ENCODE data around the gene FLNA.
A peak's percentile ranks its signal among the peaks of the same experiment; 100 is the strongest.
"Not testable (repeated sequence)": the region's sequence is repeated elsewhere in the genome, so short reads cannot be mapped to it uniquely, and the experiment has no call there.

FLNA gene, protein sequence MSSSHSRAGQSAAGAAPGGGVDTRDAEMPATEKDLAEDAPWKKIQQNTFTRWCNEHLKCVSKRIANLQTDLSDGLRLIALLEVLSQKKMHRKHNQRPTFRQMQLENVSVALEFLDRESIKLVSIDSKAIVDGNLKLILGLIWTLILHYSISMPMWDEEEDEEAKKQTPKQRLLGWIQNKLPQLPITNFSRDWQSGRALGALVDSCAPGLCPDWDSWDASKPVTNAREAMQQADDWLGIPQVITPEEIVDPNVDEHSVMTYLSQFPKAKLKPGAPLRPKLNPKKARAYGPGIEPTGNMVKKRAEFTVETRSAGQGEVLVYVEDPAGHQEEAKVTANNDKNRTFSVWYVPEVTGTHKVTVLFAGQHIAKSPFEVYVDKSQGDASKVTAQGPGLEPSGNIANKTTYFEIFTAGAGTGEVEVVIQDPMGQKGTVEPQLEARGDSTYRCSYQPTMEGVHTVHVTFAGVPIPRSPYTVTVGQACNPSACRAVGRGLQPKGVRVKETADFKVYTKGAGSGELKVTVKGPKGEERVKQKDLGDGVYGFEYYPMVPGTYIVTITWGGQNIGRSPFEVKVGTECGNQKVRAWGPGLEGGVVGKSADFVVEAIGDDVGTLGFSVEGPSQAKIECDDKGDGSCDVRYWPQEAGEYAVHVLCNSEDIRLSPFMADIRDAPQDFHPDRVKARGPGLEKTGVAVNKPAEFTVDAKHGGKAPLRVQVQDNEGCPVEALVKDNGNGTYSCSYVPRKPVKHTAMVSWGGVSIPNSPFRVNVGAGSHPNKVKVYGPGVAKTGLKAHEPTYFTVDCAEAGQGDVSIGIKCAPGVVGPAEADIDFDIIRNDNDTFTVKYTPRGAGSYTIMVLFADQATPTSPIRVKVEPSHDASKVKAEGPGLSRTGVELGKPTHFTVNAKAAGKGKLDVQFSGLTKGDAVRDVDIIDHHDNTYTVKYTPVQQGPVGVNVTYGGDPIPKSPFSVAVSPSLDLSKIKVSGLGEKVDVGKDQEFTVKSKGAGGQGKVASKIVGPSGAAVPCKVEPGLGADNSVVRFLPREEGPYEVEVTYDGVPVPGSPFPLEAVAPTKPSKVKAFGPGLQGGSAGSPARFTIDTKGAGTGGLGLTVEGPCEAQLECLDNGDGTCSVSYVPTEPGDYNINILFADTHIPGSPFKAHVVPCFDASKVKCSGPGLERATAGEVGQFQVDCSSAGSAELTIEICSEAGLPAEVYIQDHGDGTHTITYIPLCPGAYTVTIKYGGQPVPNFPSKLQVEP (N-terminal part only)

DNA sequence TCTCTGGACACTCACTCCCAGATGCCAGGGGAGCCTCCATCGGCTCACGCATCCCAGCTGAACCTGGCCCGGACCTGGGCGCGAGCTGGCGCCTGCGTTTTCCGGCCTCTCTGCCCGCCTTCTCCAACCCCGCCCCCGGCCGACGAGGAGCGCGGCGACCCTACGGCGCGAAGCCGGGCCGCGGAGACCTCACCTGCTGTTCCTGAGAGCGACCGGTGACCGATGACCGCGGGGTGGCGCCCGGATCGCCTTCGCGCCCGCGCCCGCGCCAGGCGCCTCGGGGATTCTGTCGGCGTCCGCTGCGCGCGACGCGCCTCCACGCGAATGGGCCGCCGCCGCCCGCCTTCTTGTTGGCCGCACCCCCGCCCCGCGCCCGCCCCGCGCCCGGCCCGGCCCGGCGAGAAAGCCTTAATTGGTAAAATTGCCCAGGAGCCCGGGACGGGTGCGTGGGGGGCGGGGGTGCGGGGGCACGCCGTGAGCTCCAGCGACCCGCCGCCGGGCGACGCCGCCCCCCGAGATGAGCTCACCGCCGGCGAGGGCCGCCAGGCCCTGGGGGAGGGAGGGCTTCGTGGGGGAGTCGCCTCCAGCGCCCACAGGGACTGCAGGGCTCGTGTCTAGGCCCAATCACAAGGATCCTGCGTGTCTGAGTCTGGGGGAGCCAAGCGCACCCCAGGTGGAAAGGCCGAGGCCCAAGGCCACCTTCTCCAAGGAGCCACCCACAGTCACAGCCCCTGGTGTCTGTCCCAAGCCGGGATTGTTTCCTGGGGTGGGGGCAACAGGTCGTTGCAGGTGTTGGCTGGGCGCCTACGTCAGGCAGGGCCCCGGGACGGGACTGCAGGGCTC is at the start of gene FLNA:
Gene FLNA (minus strand): TSS at position 322 of the 843 bp plus-strand sequence. CDS start 3,389 bp downstream, outside the sequence.
- no peak for DNase-seq

GRCh38 chrX:154420402-154420756 is 45.9 kb upstream of the FLNA start:
- no peak for DNase-seq

DNA sequence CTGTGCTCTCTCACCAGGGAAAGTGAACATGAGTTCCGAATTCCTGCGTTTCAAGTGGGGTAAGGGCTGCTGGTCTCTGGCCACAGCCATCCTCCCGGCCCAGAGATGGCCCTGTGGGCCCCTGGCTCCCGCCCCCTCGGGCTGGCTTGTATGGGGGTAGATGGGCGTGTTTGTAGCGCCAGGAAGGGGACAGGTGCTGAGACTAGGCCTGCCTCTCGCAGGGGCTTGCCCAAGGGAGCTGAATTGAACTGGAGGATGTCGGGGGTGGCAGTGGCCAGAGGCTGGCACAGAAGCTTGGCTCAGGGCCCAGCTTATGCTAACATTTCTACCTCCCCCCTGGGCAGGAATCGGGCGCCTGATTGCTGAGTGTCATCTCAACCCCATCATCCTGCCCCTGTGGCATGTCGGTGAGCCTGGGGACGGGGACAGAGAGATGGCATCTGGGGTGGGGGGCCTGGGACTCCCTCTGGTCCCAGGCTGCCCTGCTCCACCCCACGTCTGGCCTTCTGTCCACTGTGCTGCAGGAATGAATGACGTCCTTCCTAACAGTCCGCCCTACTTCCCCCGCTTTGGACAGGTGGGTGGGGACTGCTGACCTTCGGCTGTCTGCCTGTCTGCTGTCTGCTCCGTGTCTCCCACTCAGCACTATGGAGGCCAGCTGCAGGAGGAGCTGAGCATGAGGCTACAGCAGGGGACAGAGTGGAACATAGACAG is 45.4 kb upstream of the FLNA start:
- DNase-seq = no peak

- DNase-seq = no peak
Measured at GRCh38 chrX:154419189-154419588, 44.8 kb upstream of the FLNA start.

GRCh38 chrX:154417157-154417556 is 42.7 kb upstream of the FLNA start:
- no peak for DNase-seq

DNA sequence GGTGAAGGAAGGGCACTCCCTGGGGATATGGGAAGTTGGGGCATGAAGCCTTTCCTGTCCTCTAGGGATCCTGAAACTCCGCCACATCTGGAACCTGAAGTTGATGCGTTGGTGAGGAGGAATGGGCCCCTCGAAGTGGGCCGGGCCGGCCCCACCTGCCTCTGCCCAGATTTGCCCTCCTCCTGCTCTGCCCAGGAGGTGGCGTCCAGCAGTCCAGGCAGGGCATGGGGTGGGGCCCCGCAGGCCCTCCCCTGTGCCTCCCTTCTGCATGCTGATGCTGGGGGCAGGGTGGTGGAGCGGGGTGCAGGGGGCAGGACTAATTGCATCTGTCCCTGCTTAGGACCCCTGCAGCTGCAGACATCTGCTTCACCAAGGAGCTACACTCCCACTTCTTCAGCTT is 38.7 kb upstream of the FLNA start:
- no peak for DNase-seq

- DNase-seq = no peak
Measured at GRCh38 chrX:154412468-154412867, 38.0 kb upstream of the FLNA start.

DNA sequence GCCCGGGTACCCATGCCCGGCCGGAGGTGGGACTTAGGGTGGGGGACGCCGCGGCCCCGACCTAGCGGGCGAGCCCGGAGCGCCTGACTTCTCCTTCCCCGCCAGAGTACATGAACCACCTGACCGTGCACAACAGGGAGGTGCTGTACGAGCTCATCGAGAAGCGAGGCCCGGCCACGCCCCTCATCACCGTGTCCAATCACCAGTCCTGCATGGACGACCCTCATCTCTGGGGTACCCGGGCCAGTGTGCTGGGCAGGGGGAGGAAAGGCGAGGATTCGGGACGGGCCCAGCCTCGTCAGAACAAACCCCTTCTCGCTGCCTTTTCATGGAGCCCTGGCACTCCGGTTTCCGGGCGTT is 37.5 kb upstream of the FLNA start:
- DNase-seq = peak; percentile 42

- DNase-seq = no peak
Measured at GRCh38 chrX:154409222-154409871, 34.9 kb upstream of the FLNA start, which contains the start of gene DNASE1L1. TSS of gene DNASE1L1 (minus strand) at chrX:154409254. CDS start at chrX:154405568, 3,686 bp downstream.

DNA sequence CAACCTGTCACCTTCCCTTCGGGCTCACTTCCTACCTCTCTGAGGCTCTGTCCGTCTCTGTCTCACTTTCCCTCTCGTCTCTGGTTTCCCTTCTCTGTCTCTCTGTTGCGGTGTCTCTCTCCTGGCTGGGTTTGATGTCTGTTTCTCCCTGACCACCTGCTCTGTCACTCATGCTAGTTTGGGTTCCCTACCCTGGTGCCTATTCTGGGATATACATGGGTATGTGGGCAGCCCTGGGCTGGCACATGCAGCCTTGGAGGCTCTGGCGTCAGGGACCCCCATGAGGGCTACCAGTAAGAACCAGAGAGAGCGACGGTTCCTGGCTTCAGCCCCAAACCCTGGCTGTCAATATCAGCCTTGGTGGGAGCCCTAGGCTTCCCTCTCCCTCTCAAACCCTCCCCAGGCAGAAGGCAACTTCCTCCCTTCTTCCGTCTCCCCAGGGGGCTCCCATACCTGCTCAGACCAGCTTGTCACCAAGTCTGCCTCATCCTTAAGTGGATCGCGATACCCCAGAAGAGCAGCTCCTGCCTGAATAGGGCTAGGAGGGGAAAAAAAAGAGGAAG is 34.3 kb upstream of the FLNA start:
- no peak for DNase-seq

DNA sequence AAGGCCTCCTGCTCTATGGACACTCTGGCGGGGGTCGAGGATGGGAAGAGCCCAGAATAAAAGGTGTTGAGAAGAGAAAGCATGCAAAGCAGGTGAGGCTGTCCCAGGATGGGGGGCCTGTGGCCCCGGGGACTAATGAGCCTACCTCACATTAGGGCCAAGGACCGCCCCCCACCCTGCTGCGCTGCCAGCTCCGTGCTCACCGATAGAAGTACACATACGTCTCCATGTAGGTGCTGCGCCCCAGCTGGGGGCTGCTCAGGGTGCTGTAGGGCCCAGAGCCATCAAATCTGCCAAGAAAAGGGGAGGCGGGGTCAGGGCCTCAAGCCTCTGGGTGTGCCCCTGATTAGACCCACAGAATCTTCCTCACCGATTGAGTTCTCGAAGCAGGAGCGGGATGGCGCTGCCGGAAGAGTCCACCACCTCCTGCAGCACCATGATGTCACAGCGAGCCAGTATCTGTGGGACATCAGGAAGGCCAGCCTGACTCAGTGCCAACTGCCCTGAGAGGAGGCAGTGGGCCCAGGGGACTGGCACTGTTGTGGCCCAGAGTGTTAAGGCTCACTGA is 30.3 kb upstream of the FLNA start:
- DNase-seq = no peak

DNA sequence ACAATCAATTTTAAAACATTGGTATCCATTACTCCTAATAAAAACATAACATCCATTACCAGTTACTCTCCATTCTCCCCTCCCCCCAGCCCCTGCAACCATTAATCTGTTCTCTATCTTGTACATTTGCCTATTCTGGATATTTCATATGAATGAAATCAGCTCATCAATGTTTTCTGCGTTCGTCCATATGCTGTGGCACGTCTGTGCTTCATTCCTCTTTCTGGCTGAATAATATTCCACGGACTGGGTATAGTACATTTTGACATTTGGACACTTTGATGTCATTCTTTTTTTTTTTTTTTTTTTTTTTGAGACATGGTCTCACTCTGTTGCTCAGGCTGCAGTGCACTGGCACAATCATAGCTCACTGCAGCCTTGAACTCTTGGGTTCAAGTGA is 29.4 kb upstream of the FLNA start:
- DNase-seq = no peak

GRCh38 chrX:154403192-154403591 is 28.8 kb upstream of the FLNA start:
- DNase-seq = no peak

GRCh38 chrX:154402622-154403127 is 28.2 kb upstream of the FLNA start:
- DNase-seq = no peak

DNA sequence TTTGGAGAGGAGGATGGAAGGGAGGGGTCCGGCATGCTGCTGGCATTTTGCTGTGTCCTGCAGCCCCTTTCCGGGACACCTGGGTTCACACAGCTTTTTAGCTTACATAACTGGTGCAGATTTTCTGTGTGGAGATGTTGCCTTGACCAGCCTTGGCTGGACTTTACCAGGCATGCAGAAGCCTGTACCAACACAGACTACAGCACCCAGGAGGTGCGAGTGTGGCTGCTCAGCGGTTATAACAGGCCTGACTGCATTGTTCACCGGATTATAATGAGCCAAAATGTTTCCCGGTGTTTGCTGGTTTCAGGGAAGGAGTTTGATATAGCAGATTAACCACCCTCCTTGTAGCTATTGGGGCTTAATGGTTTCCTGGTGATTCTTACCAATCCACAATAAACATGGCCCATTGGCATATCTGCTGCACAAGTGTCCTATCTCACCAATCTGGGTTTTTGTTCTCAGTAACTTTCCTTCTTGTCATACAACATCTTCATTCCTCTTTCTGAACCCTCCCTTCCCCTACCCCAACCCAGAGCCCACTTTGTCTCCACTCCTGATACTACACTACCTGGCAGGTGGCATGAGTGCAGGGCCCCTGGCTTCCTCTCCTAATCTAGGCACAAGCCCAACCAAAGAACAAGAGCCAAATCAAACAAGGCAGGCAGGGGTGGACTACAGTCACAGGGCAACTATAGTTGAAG is 27.6 kb upstream of the FLNA start:
- DNase-seq = no peak

DNA sequence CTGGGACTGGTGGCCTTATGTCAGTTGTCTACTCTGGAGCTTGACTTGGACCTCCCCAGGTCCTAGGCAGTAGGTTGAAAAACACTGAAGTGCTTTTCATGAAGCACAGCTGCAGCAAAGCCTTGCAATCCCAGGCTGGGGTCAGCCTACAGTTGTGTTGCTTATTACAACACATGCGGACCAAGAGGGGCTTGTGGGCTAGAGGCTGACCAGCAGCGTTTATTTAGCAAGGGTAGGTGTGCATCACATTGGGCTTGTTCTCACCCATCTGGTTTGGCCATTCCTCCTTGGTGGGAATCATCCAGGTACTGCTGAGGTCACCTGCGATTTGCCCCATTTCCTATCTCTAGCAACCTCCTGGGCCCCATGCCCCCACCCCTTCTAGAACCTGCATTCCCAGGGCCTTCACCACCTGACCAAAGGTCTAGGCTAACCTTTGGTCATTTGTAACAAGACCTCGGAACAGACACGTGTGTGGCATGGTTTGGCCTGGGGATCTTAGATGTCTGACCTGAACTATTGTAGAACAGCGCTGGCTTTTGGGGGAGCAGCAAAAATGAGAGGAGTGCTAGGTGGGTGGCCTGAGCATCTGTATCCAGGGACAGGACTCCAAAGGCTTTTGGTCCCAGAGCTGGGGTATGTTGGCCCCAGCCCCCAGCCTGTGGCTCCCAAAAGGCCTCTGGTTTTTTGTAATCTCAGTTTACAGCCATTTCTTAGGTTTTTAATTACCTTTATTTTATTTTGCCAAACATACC is 26.8 kb upstream of the FLNA start:
- no peak for DNase-seq

DNA sequence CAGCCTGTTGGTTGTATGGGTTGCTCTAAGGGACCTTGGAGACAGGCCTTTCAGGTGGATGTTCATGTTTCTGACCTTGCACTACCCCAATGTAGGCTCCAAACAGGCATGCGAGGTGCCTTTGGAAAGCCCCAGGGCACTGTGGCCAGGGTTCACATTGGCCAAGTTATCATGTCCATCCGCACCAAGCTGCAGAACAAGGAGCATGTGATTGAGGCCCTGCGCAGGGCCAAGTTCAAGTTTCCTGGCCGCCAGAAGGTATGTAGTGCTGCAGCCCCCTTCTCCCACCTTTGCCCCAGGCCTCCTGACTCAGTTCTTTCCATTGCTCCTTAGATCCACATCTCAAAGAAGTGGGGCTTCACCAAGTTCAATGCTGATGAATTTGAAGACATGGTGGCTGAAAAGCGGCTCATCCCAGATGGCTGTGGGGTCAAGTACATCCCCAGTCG is 26.0 kb upstream of the FLNA start:
- DNase-seq = not testable (repeated sequence)

- DNase-seq = no peak
Measured at GRCh38 chrX:154399527-154400368, 25.3 kb upstream of the FLNA start.
